Neural progenitor cell (in vitro differentiated cells): ENCODE results near the gene TMEFF2. TPM values are rescaled to one million over a fixed set of nuclear protein-coding genes. Genes with fewer than 3 reads are reported as not detected.
A peak's percentile ranks its signal among the peaks of the same experiment; 100 is the strongest.

Experiments
- DNase-seq: peaks from one replicate; pipeline ENCODE4 v3.0.0-alpha.2; 2016; ENCODE audit warnings: low spot score
- H2AFZ ChIP-seq: fragments of 200-600 bp; sonication (generic); replicated peaks from 2 replicates; pipeline ENCODE4 v1.6.1; 2016; ENCODE audit warnings: antibody characterized with exemption
- H3F3A ChIP-seq: fragments of 200-600 bp; sonication (generic); 2 replicates; pipeline ENCODE4 v1.6.1; 2016; ENCODE audit warnings: antibody characterized with exemption, low read depth
- H3K27ac ChIP-seq: fragments of 200-600 bp; sonication (generic); 2 replicates; pipeline ENCODE4 v1.5.1; 2016; ENCODE audit warnings: mild to moderate bottlenecking
- H3K27me3 ChIP-seq: fragments of 200-600 bp; sonication (generic); 2 replicates; pipeline ENCODE4 v1.6.1; 2016; ENCODE audit warnings: mild to moderate bottlenecking, moderate library complexity
- H3K36me3 ChIP-seq: fragments of 200-600 bp; sonication (generic); 2 replicates; pipeline ENCODE4 v1.5.1; 2016
- H3K4me1 ChIP-seq: fragments of 200-600 bp; sonication (generic); 2 replicates; pipeline ENCODE4 v1.6.1; 2016; ENCODE audit warnings: mixed run types
- H3K4me2 ChIP-seq: fragments of 200-600 bp; sonication (generic); 2 replicates; pipeline ENCODE4 v1.6.1; 2016
- H3K4me3 ChIP-seq: fragments of 200-600 bp; sonication (generic); 2 replicates; pipeline ENCODE4 v1.5.1; 2016
- H3K79me2 ChIP-seq: fragments of 200-600 bp; sonication (generic); 2 replicates; pipeline ENCODE4 v1.6.1; 2016; ENCODE audit warnings: low read depth
- H3K9ac ChIP-seq: fragments of 200-600 bp; sonication (generic); 2 replicates; pipeline ENCODE4 v1.6.1; 2016
- H3K9me3 ChIP-seq: fragments of 200-600 bp; sonication (generic); 2 replicates; pipeline ENCODE4 v1.5.1; 2016; ENCODE audit warnings: low read depth
- H4K20me1 ChIP-seq: fragments of 200-600 bp; sonication (generic); 2 replicates; pipeline ENCODE4 v1.6.1; 2016; ENCODE audit warnings: low read depth
- H3K27ac Mint-ChIP-seq: 3 replicates; pipeline ENCODE4 v1.8.0; 2021; ENCODE audit warnings: mixed read lengths
- H3K27me3 Mint-ChIP-seq: 2 replicates; pipeline ENCODE4 v1.8.0; 2022; ENCODE audit warnings: low read depth, mild to moderate bottlenecking, inconsistent platforms, moderate library complexity, mixed read lengths; ENCODE audit not compliant: insufficient read depth
- H3K36me3 Mint-ChIP-seq: 3 replicates; pipeline ENCODE4 v1.8.0; 2021; ENCODE audit warnings: mixed read lengths
- H3K4me1 Mint-ChIP-seq: 3 replicates; pipeline ENCODE4 v1.8.0; 2021; ENCODE audit warnings: mixed read lengths
- H3K4me3 Mint-ChIP-seq: 3 replicates; pipeline ENCODE4 v1.8.0; 2021; ENCODE audit warnings: mild to moderate bottlenecking, moderate library complexity, mixed read lengths
- H3K9me3 Mint-ChIP-seq: 3 replicates; pipeline ENCODE4 v1.8.0; 2020; ENCODE audit warnings: mixed read lengths
- EZH2 ChIP-seq: fragments of 200-600 bp; sonication (generic); IDR thresholded peaks from 2 replicates; pipeline ENCODE4 v1.6.1; 2017; ENCODE audit warnings: antibody characterized with exemption, mild to moderate bottlenecking, moderate library complexity
- EZH2phosphoT487 ChIP-seq: fragments of 200-600 bp; sonication (generic); IDR thresholded peaks from 2 replicates; pipeline ENCODE4 v1.6.1; 2017; ENCODE audit warnings: antibody characterized with exemption
- total RNA-seq: library from RNA; depleted of rRNA; stranded (reverse); fragments of >200 nt; gene quantifications from 2 replicates; pipeline ENCODE4 v1.2.3, GENCODE V29; 2015; ENCODE audit warnings: low replicate concordance
- TF ChIP-seq, protein P1 (sequence below): fragments of 200-600 bp; sonication (generic); IDR thresholded peaks from 2 replicates; pipeline ENCODE4 v1.5.1; 2017; ENCODE audit warnings: antibody characterized with exemption, mild to moderate bottlenecking

Gene TMEFF2
- total RNA-seq, 1 donor from 2014 or later: 1.7 TPM

DNA sequence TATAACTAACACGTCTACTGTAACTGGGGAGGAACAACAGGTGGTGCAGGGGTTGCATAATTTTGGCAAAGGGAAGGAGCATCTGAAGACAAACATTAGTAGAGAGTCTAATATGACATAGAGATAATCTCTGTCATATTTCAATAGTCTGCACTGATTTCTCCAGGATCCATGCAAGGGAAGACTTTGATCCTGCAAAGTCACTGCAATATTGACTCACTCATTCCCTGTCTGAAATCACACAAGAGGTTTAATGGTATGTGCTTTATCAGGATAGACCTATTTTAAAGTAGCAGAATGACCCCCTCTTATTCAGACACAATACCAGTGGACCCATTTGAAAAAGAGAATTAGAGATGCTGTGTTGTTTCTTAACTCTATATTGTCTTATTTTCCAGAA, 249.1 kb downstream of the TMEFF2 start:
- no peak overlapping the region for H3K27ac ChIP-seq
- no peak for DNase-seq
- TF ChIP-seq EZH2: no peak
- TF ChIP-seq, protein P1, sequence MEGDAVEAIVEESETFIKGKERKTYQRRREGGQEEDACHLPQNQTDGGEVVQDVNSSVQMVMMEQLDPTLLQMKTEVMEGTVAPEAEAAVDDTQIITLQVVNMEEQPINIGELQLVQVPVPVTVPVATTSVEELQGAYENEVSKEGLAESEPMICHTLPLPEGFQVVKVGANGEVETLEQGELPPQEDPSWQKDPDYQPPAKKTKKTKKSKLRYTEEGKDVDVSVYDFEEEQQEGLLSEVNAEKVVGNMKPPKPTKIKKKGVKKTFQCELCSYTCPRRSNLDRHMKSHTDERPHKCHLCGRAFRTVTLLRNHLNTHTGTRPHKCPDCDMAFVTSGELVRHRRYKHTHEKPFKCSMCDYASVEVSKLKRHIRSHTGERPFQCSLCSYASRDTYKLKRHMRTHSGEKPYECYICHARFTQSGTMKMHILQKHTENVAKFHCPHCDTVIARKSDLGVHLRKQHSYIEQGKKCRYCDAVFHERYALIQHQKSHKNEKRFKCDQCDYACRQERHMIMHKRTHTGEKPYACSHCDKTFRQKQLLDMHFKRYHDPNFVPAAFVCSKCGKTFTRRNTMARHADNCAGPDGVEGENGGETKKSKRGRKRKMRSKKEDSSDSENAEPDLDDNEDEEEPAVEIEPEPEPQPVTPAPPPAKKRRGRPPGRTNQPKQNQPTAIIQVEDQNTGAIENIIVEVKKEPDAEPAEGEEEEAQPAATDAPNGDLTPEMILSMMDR: no peak
- TF ChIP-seq EZH2phosphoT487: no peak
- no peak overlapping the region for H3K27ac Mint-ChIP-seq
- H3K9me3 ChIP-seq: no peaks in the 10 kb centered on the region
- no peaks in the 10 kb centered on the region for H3K27me3 Mint-ChIP-seq
- H3K4me3 ChIP-seq: no peak overlapping the region
- H2AFZ ChIP-seq: no peak overlapping the region
- H3K36me3 Mint-ChIP-seq: no peaks in the 10 kb centered on the region
- H3K36me3 ChIP-seq: no peaks in the 10 kb centered on the region
- H3K9ac ChIP-seq: no peak overlapping the region
- no peak overlapping the region for H3K4me3 Mint-ChIP-seq
- H3K4me1 ChIP-seq: peaks cover 26% of the 10 kb centered on the region
- H3K27me3 ChIP-seq: no peaks in the 10 kb centered on the region
- H3K4me1 Mint-ChIP-seq: peaks cover 15% of the 10 kb centered on the region
- H3F3A ChIP-seq: peaks cover 4% of the 10 kb centered on the region
- H3K4me2 ChIP-seq: no peak overlapping the region
- no peaks in the 10 kb centered on the region for H3K79me2 ChIP-seq
- no peaks in the 10 kb centered on the region for H3K9me3 Mint-ChIP-seq
- no peaks in the 10 kb centered on the region for H4K20me1 ChIP-seq

DNA sequence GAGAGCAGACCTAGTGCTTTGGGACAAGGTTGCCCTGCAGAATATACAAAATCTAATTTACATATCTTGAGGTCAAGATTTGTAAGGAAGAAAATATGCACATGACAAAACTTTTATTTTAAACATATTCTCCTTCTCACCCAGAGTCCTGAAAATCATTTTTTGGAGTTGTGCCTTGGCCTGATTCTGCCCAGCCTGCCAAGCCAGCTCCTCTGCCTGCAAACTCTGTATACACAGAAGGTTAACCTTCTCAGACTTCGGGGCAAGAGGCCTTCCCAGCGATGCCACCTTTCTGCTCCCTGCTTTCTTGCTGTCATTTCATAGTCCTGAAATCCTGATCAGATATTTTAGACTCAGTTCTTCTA, 252.0 kb downstream of the TMEFF2 start:
- no peak for DNase-seq
- H3K4me1 Mint-ChIP-seq: peaks cover 18% of the 10 kb centered on the region
- H3K9ac ChIP-seq: no peak overlapping the region
- no peaks in the 10 kb centered on the region for H3K27me3 Mint-ChIP-seq
- H3K4me3 ChIP-seq: no peak overlapping the region
- no peak overlapping the region for H3K27ac ChIP-seq
- no peak overlapping the region for H3K27ac Mint-ChIP-seq
- H2AFZ ChIP-seq: no peak overlapping the region
- H3K4me3 Mint-ChIP-seq: no peak overlapping the region
- H3K9me3 ChIP-seq: no peaks in the 10 kb centered on the region
- peaks cover 26% of the 10 kb centered on the region for H3K4me1 ChIP-seq
- H3K36me3 Mint-ChIP-seq: no peaks in the 10 kb centered on the region
- no peak overlapping the region for H3K4me2 ChIP-seq
- H3K27me3 ChIP-seq: no peaks in the 10 kb centered on the region
- peaks cover 4% of the 10 kb centered on the region for H3F3A ChIP-seq
- H3K79me2 ChIP-seq: no peaks in the 10 kb centered on the region
- no peaks in the 10 kb centered on the region for H4K20me1 ChIP-seq
- TF ChIP-seq EZH2: no peak
- TF ChIP-seq, protein P1: no peak
- TF ChIP-seq EZH2phosphoT487: no peak
- H3K9me3 Mint-ChIP-seq: no peaks in the 10 kb centered on the region
- no peaks in the 10 kb centered on the region for H3K36me3 ChIP-seq

DNA sequence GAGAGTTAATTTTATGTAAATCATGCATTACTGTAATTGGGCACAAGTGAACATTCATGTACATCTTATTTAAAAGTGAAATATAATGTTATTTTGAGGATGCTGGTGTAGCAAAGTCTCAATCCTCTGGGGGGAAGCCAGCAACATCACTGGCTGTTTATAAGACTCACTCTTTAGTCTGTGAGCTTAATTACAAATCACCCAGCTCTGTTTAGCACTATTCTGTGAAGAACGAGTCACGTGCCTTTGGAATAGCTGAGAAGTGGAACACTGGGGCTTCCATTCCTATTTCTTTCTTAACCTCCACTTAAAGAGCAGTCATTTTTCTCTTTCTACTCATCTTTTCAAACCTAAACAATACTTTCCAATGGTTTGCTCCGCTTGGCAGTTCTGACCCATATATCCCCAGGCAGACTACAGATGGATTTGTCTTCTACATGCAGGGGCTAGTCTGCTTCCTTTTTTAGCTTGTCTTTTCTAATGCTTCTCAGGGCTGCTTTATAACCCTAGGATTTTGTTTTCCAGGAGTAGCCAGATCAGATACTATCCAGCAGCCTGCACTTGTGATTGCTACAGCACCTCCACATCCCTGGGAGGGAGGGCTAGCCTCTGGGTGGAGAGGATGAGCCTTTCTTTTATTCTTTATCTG, 252.5 kb downstream of the TMEFF2 start:
- Mint-ChIP-seq H3K4me1 (peaks cover 18% of the 10 kb centered on the region), H3K9me3 (no peaks in the 10 kb centered on the region), H3K27me3 (no peaks in the 10 kb centered on the region), H3K4me3 (no peak overlapping the region), H3K36me3 (no peaks in the 10 kb centered on the region), H3K27ac (no peak overlapping the region)
- H3K4me1 ChIP-seq: peaks cover 29% of the 10 kb centered on the region
- no peaks in the 10 kb centered on the region for H3K27me3 ChIP-seq
- no peaks in the 10 kb centered on the region for H3K79me2 ChIP-seq
- peak overlapping the region; percentile 48 for H2AFZ ChIP-seq
- no peaks in the 10 kb centered on the region for H3K36me3 ChIP-seq
- H3K27ac ChIP-seq: peak overlapping the region; percentile 56
- no peaks in the 10 kb centered on the region for H3K9me3 ChIP-seq
- no peak overlapping the region for H3K4me3 ChIP-seq
- no peaks in the 10 kb centered on the region for H4K20me1 ChIP-seq
- DNase-seq: peak; percentile 20
- TF ChIP-seq, protein P1: no peak
- no peak for TF ChIP-seq EZH2
- no peak for TF ChIP-seq EZH2phosphoT487
- no peak overlapping the region for H3K9ac ChIP-seq
- peak overlapping the region; percentile 36 for H3K4me2 ChIP-seq
- H3F3A ChIP-seq: peaks cover 4% of the 10 kb centered on the region
